Left cardiac atrium (tissue), 4 donors: ENCODE data around the gene FAM209B. TPM values are rescaled to one million over a fixed set of nuclear protein-coding genes. Genes with fewer than 3 reads are reported as not detected.

ENCODE experiments used
- ATAC-seq, 2 donors: fragments of 200-7000 bp; cut with Tn5 transposase; one replicate each; pipeline ENCODE4 v1.9.1; 2020; ENCODE audit warnings: mild to moderate bottlenecking in 2 of 2, moderate library complexity in 2 of 2
- DNase-seq: peaks from one replicate; pipeline ENCODE4 v3.0.0-alpha.2; 2020
- intact Hi-C, 2 donors: fragments of 100-400 bp; cut with DNase I; formaldehyde crosslinking; loops; one replicate each; pipeline versions ENCODE4 v1.14.1 to v1.15.1; 2022 to 2023
- total RNA-seq, 2 donors: library from RNA; stranded (reverse); fragmentation: NEBNext Ultra II Directional; extraction: Animal tissue kit (Norgen Biotek cat#: 25700); gene quantifications; one replicate each; pipeline ENCODE4 v1.2.1, GENCODE V29; 2021
- donor health status: DM: no; HTN: yes; CAD: no.
- donor health status: DM: no; HTN: yes; CAD: no; lungs with severe emphysema.
- donor health status: DM: yes; HTN: yes; CAD: no.
- donor health status: Dilated cardiomyopathy.

Gene FAM209B
- total RNA-seq, 2 donors from 2014 or later = not detected

- DNase-seq (no peak), ATAC-seq (no peak)
- intact Hi-C loops = no loop called here
Measured at GRCh38 chr20:56584916-56585315, 51.9 kb downstream of the FAM209B start.

Other genes with a start within 250 kb of the FAM209B start
- gene FAM210B, start 174.3 kb upstream of the FAM209B start, total RNA-seq = 10 to 100 TPM; 31.1 to 32.9 TPM
- gene AURKA, start 141.0 kb upstream of the FAM209B start, total RNA-seq = 10 to 100 TPM in 1 of 2 donors, 1 to 10 TPM in 1; 8.9 to 10.3 TPM
- 10 to 100 TPM; 20.2 to 20.9 TPM for gene CSTF1, start 140.6 kb upstream of the FAM209B start, total RNA-seq
- gene CASS4, start 121.0 kb upstream of the FAM209B start, total RNA-seq = under 1 TPM; 0.65 to 0.80 TPM
- gene RTF2, start 64.6 kb upstream of the FAM209B start, total RNA-seq = 10 to 100 TPM; 68.6 to 73.2 TPM
- gene FAM209A, start 8.5 kb upstream of the FAM209B start, total RNA-seq = not detected
- under 1 TPM; 0.47 to 0.56 TPM for gene TFAP2C, start 96.1 kb downstream of the FAM209B start, total RNA-seq